ENCODE measurements around the gene BAIAP2. TPM values are rescaled to one million over a fixed set of nuclear protein-coding genes. Genes with fewer than 3 reads are reported as not detected.

Gene BAIAP2
- total and polyA plus RNA-seq, 2 donors (not counting 3 experiments of a cell fraction or from before 2014, with no cell fraction given): 12.3 to 18.6 TPM

DNA sequence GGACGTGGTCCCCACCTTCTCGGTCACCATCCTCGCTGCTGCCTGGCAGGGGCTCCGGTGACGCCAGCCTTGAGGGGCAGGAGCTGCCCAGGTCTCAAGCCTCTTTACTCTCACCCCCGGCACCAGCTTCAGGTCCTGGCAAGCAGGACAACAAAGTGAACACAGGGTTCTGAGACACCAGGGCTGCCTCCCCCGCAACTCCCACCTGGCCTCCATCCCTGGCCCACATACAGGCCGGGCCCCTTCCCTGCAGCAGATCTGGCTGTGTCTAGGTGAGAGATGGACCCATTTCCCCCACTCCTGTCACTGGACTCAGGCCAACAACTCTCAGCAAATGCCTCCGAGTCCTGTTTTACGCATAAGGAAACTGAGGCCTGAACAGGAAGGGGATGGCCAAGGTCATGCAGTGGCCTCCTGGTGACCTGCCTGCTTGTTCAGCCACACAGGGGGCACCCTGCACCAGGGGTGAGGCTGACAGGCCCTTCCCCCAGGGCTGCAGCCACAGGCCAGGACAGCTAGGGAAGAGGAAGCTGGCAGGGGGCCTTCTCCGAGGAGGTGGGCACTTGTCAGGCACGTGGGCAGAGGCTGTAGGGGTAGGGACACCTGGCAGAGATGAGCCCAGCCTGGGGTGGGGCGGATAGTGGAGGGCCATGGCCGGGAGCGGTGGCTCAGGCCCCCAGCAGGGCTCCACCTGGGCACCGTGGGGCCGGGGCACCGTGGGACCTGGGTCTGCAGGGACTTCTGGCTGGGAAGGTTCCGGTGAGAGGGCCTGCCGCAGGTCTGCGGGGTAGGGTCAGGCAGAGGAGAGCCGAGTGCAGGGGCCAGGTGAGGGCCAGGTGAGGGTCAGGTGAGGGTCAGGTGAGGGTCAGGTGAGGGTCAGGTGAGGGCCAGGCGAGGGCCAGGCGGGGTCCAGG lies 83.6 kb downstream of the BAIAP2 start:
- TF ChIP-seq MAX (IDR thresholded peaks at IDR 0.05; ENCODE audit: insufficient read depth, insufficient read length): no peak
- TF ChIP-seq, protein P1, sequence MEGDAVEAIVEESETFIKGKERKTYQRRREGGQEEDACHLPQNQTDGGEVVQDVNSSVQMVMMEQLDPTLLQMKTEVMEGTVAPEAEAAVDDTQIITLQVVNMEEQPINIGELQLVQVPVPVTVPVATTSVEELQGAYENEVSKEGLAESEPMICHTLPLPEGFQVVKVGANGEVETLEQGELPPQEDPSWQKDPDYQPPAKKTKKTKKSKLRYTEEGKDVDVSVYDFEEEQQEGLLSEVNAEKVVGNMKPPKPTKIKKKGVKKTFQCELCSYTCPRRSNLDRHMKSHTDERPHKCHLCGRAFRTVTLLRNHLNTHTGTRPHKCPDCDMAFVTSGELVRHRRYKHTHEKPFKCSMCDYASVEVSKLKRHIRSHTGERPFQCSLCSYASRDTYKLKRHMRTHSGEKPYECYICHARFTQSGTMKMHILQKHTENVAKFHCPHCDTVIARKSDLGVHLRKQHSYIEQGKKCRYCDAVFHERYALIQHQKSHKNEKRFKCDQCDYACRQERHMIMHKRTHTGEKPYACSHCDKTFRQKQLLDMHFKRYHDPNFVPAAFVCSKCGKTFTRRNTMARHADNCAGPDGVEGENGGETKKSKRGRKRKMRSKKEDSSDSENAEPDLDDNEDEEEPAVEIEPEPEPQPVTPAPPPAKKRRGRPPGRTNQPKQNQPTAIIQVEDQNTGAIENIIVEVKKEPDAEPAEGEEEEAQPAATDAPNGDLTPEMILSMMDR (IDR thresholded peaks at IDR 0.05; ENCODE audit: extremely low read depth in 1 of 2, insufficient read depth in 1 of 2, low read depth in 1 of 2, low read length in 2 of 2): no peak
- no peak for TF ChIP-seq JUN (IDR thresholded peaks at IDR 0.05; ENCODE audit: borderline replicate concordance, insufficient read depth, insufficient read length, low read depth)
- TF ChIP-seq POLR2AphosphoS5 (IDR thresholded peaks at IDR 0.05; ENCODE audit: insufficient read depth, low read depth, low read length): no peak
- TF ChIP-seq POLR2A (IDR thresholded peaks at IDR 0.05; ENCODE audit: low read depth, low read length): no peak
- no peak for TF ChIP-seq FOS (IDR thresholded peaks at IDR 0.05; ENCODE audit: borderline replicate concordance, insufficient read depth, low read length)
- no peak for TF ChIP-seq MYC (IDR thresholded peaks at IDR 0.05; ENCODE audit: low read depth, low read length)
- no peak for TF ChIP-seq GATA2 (IDR thresholded peaks at IDR 0.05; ENCODE audit: insufficient read depth, insufficient read length, low read depth, low read length)
- TF ChIP-seq EZH2 (IDR thresholded peaks at IDR 0.05; ENCODE audit: borderline replicate concordance, low read depth, low read length, severe bottlenecking): no peak
- Histone ChIP-seq H3K4me1 (ENCODE audit: control insufficient read depth, extremely low read depth, insufficient read depth, low read length) (peaks cover 7% of the 10 kb centered on the region), H3K27me3 (ENCODE audit: control insufficient read depth in 2 of 2, insufficient read depth in 2 of 2, low read length in 2 of 2) (peaks cover 9 to 15% of the 10 kb centered on the region in 2 experiments), H3K36me3 (ENCODE audit: control insufficient read depth in 2 of 2, extremely low read depth in 1 of 2, insufficient read depth in 2 of 2, low read length in 2 of 2) (no peaks in the 10 kb centered on the region), H2AFZ (ENCODE audit: low read depth, low read length) (no peak overlapping the region), H3K9me1 (replicated peaks; ENCODE audit: control insufficient read depth, extremely low read depth, insufficient read depth, low read length) (no peaks in the 10 kb centered on the region), H3K9me3 (replicated peaks; ENCODE audit: control insufficient read depth, insufficient read depth, low read length) (no peaks in the 10 kb centered on the region), H3K79me2 (ENCODE audit: control insufficient read depth, insufficient read depth, low read length) (no peaks in the 10 kb centered on the region), H3K27ac (ENCODE audit: insufficient read depth, low read depth, low read length) (no peak overlapping the region), H3K9ac (replicated peaks; ENCODE audit: extremely low read depth, insufficient read depth, low read length) (no peak overlapping the region), H3K4me2 (ENCODE audit: insufficient read depth, low read length) (peak overlapping the region; percentile 26), H4K20me1 (replicated peaks; ENCODE audit: control insufficient read depth, extremely low read depth, insufficient read depth, low read length) (no peaks in the 10 kb centered on the region), H3K4me3 (replicated peaks in 1 of 3; ENCODE audit: insufficient read depth in 1 of 3, low read depth in 1 of 3, low read length in 3 of 3) (peak overlapping the region in 1 of 3 experiments; percentile 36)
- POLR2A ChIA-PET: no interaction called here
- CTCF ChIA-PET: no interaction called here
- dilution Hi-C loops (cut with MboI; ENCODE audit: extremely low pct_ligation_motif_present, low sequenced_read_pairs): no loop called here
- DNase-seq (ENCODE audit: low read depth, low spot score) (no peak), FAIRE-seq (no peak)
- BruUV-seq (replicated peaks): no TSS peak
- intact Hi-C loops (cut with micrococcal nuclease): loop anchor here (1.0 kb wide), 1 partner anchor 105 kb away; no protein-coding TSS in a partner anchor

Data from endothelial cell of umbilical vein (primary cell).